Activated naive CD4-positive, alpha-beta T cell treated with anti-CD3 and anti-CD28 coated beads for 36 hours (primary cell): Measurements from ENCODE around the gene IL22RA2. TPM values are rescaled to one million over a fixed set of nuclear protein-coding genes. Genes with fewer than 3 reads are reported as not detected.

Source experiments
- CTCF ChIA-PET: fragments of 350-600 bp; sonication (Branson Sonifier 250); formaldehyde crosslinking; loops from one replicate; lab custom pipeline; 2021; ENCODE audit warnings: antibody characterized with exemption; lab: Charles Lee
- DNase-seq: peaks from one replicate; pipeline ENCODE4 v3.0.0-alpha.2; 2020
- H3K27ac Mint-ChIP-seq: one replicate; pipeline ENCODE4 v1.8.0; 2021; ENCODE audit warnings: mild to moderate bottlenecking, mixed read lengths
- H3K27me3 Mint-ChIP-seq: one replicate; pipeline ENCODE4 v1.8.0; 2021; ENCODE audit warnings: low read depth, mixed read lengths
- H3K36me3 Mint-ChIP-seq: one replicate; pipeline ENCODE4 v1.8.0; 2021; ENCODE audit warnings: low read depth, mixed read lengths
- H3K4me1 Mint-ChIP-seq: one replicate; pipeline ENCODE4 v1.8.0; 2021; ENCODE audit warnings: low read depth, mixed read lengths
- H3K4me3 Mint-ChIP-seq: one replicate; pipeline ENCODE4 v1.8.0; 2021; ENCODE audit warnings: mild to moderate bottlenecking, moderate library complexity, mixed read lengths
- H3K9me3 Mint-ChIP-seq: one replicate; pipeline ENCODE4 v1.8.0; 2021; ENCODE audit warnings: mixed read lengths
- intact Hi-C: fragments of 100-400 bp; cut with micrococcal nuclease; formaldehyde crosslinking; loops from one replicate; pipeline ENCODE4 v1.15.1; 2023
- total RNA-seq, 2 experiments: library from RNA; stranded (reverse); gene quantifications; one replicate each; pipeline ENCODE4 v1.2.3, GENCODE V29; 2021

The IL22RA2 gene
- total RNA-seq, 2 experiments from 2014 or later: not detected

DNA sequence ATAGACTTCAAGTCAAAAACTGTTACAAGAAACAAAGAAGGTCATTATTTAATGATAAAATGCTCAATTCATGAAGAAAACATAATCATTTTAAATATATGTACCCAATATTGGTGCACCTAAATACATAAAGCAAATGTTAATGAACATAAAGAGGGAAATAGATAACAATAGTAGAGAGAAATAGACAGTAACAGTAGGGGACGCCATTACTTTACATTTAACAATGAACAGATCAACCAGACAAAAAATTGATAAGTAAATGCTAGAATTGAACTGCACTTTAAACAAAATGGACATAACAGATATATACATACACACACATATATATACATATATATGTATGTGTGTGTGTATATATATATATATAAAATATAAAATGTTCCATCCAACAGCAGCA, 37.4 kb downstream of the IL22RA2 start:
- H3K36me3 Mint-ChIP-seq: no peaks in the 10 kb centered on the region
- H3K4me1 Mint-ChIP-seq: no peaks in the 10 kb centered on the region
- CTCF ChIA-PET: interaction anchor here (0.7 kb wide), 1 partner anchor 77 kb away, joined by 4 read pairs; no protein-coding TSS in a partner anchor
- intact Hi-C loops: loop anchor here (1.0 kb wide), 2 partner anchors 178 to 279 kb away; no protein-coding TSS in a partner anchor
- no peak overlapping the region for H3K4me3 Mint-ChIP-seq
- no peak overlapping the region for H3K27ac Mint-ChIP-seq
- H3K9me3 Mint-ChIP-seq: peaks cover 12% of the 10 kb centered on the region
- H3K27me3 Mint-ChIP-seq: peaks cover 5% of the 10 kb centered on the region
- DNase-seq: no peak

DNA sequence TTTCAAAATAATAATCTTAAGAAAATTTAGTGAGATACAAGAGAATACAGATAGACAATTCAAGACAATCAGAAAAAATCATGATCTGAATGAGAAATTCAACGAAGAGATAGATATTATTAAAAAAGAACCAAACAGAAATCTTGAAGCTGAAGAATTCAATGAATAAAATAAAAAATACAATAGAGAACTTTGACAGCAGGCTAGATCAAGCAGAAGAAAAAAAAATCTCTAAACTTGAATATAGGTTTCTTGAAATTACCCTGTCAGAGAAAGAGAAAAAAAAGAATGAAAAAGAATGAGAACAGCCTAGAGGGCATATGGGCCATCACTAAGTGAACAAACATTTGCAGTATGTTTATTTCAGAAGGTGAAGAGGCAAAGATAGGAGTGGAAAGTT, 39.0 kb downstream of the IL22RA2 start:
- Mint-ChIP-seq H3K27ac (no peak overlapping the region), H3K9me3 (peaks cover 12% of the 10 kb centered on the region), H3K4me1 (no peaks in the 10 kb centered on the region), H3K36me3 (no peaks in the 10 kb centered on the region), H3K4me3 (no peak overlapping the region), H3K27me3 (peaks cover 5% of the 10 kb centered on the region)
- intact Hi-C loops: no loop called here
- no peak for DNase-seq
- CTCF ChIA-PET: interaction anchor here (0.8 to 1.2 kb wide), 2 partner anchors 207 to 494 kb away, joined by 3 read pairs; no protein-coding TSS in a partner anchor

DNA sequence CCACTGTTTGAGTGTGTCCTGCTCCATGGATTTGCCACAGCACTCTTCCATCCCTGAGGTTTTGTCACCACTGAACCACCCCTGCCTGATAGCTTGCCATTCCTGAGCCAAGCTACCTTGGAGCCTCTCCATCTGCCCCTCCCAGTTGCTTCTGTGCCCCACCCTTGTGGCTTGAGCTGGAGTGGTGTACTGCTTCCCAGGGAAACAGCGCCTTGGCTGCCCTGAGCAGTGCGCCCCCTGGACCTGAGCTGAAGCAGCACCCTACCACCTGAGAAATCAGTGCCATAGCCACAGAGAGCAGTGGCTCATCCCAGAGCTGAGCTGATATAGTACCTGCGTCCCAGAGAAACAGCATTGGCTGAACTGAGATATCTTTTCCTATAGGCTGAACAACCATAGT, 40.3 kb downstream of the IL22RA2 start:
- no peak overlapping the region for H3K4me3 Mint-ChIP-seq
- DNase-seq: no peak
- intact Hi-C loops: no loop called here
- H3K27ac Mint-ChIP-seq: no peak overlapping the region
- H3K4me1 Mint-ChIP-seq: no peaks in the 10 kb centered on the region
- no peaks in the 10 kb centered on the region for H3K36me3 Mint-ChIP-seq
- CTCF ChIA-PET: interaction anchor here (1.2 kb wide), 1 partner anchor 495 kb away, joined by 3 read pairs; no protein-coding TSS in a partner anchor
- H3K27me3 Mint-ChIP-seq: peaks cover 8% of the 10 kb centered on the region
- peaks cover 16% of the 10 kb centered on the region for H3K9me3 Mint-ChIP-seq

DNA sequence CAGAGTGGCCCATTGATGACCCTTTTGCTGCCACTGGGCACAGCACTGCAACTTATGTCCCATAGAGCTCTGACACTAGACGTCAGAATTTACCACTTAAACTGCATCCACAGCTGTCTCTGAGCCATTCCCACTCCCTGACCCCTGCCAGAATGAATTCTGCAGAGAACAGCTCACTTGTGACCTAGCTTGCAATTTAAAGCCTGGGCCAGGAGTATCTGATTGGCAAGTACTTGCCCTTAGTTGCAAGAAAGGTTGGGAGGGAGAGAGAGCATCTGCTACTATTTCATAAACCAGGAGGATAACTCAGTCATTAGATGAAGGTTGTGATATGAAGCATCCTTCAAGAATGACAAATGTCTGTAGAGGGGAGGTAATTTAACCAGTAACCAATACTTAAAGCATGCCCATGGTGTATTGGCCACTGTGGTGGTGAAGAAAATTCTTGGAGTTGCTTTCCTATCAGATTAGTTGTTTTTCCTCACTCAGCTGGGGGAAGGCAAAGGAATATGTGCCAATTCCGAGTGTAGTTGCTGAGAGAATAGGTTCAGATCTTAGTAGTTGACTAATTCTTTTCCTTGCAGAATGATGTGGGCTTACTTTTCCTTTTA, 46.5 kb downstream of the IL22RA2 start:
- Mint-ChIP-seq H3K27me3 (peaks cover 10% of the 10 kb centered on the region), H3K9me3 (peaks cover 4% of the 10 kb centered on the region), H3K4me1 (no peaks in the 10 kb centered on the region), H3K27ac (no peak overlapping the region), H3K36me3 (no peaks in the 10 kb centered on the region), H3K4me3 (no peak overlapping the region)
- intact Hi-C loops: no loop called here
- CTCF ChIA-PET: interaction anchor here (0.6 kb wide), 1 partner anchor 9 kb away, joined by 3 read pairs; no protein-coding TSS in a partner anchor
- no peak for DNase-seq

GRCh38 chr6:137123078-137123477, 50.4 kb downstream of the IL22RA2 start:
- H3K27me3 Mint-ChIP-seq: peaks cover 2% of the 10 kb centered on the region
- H3K4me1 Mint-ChIP-seq: no peaks in the 10 kb centered on the region
- CTCF ChIA-PET: no interaction called here
- no peak for DNase-seq
- peaks cover 10% of the 10 kb centered on the region for H3K9me3 Mint-ChIP-seq
- H3K36me3 Mint-ChIP-seq: no peaks in the 10 kb centered on the region
- intact Hi-C loops: no loop called here
- no peak overlapping the region for H3K27ac Mint-ChIP-seq
- no peak overlapping the region for H3K4me3 Mint-ChIP-seq

- Mint-ChIP-seq H3K4me1 (no peaks in the 10 kb centered on the region), H3K27me3 (peaks cover 2% of the 10 kb centered on the region), H3K27ac (no peak overlapping the region), H3K36me3 (no peaks in the 10 kb centered on the region), H3K9me3 (peaks cover 10% of the 10 kb centered on the region), H3K4me3 (no peak overlapping the region)
- DNase-seq: no peak
- CTCF ChIA-PET: no interaction called here
- intact Hi-C loops: no loop called here
Observed at GRCh38 chr6:137122612-137123011, 50.8 kb downstream of the IL22RA2 start.

DNA sequence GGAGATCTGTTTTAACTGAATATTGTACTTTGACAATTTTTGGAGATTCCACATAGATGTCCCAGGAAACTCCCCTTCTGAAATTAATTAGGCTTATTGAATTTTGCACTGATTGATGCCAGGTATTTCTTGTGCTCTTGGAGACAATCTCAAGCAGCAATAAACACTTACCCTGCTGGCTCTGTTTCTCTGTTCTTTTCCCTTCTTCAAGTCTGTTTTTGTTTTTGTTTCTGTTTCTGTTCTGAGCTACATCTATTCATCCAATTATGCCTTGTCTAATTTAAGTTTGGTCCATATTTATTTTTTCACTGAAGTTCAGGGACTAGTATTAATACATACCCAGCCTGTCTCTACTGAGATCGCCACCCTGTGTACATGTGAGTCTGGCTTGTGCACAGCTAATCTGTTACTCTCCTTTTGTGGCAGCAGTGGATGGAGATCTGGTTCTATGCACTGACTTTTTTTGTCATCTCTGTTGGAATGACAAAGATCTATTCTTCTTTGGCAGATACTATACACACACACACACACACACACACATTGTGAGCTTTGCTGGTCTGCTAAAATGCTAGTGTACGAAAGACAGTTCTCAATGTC, 51.9 kb downstream of the IL22RA2 start:
- Mint-ChIP-seq H3K27ac (no peak overlapping the region), H3K27me3 (no peaks in the 10 kb centered on the region), H3K4me3 (no peak overlapping the region), H3K36me3 (no peaks in the 10 kb centered on the region), H3K9me3 (peaks cover 10% of the 10 kb centered on the region), H3K4me1 (no peaks in the 10 kb centered on the region)
- intact Hi-C loops: no loop called here
- CTCF ChIA-PET: interaction anchor here (1.2 kb wide), 1 partner anchor 193 kb away, joined by 3 read pairs; no protein-coding TSS in a partner anchor
- DNase-seq: no peak

DNA sequence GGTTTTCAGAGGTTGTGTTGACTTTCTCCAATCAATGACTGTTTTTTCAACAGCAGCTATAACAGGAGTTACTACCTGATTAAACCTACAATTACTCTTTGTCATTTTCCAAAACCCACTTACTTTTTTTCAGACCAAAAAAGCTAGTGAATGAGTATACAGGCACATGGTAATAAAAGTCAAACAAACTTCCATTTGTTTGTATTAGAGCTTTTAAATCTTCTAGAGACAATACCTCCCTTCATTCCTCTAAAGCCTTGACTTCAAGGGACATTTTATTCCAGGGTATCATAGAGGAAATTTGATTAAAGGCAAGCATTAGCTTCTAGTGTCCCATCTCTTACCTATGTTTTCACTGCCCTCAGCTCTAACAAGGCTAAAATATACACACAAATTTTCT, 52.7 kb downstream of the IL22RA2 start:
- no peaks in the 10 kb centered on the region for H3K4me1 Mint-ChIP-seq
- no peak overlapping the region for H3K27ac Mint-ChIP-seq
- H3K27me3 Mint-ChIP-seq: peaks cover 2% of the 10 kb centered on the region
- no peak overlapping the region for H3K4me3 Mint-ChIP-seq
- H3K9me3 Mint-ChIP-seq: peaks cover 10% of the 10 kb centered on the region
- DNase-seq: no peak
- H3K36me3 Mint-ChIP-seq: no peaks in the 10 kb centered on the region
- intact Hi-C loops: no loop called here
- CTCF ChIA-PET: interaction anchor here (1.2 kb wide), 1 partner anchor 193 kb away, joined by 3 read pairs; no protein-coding TSS in a partner anchor

DNA sequence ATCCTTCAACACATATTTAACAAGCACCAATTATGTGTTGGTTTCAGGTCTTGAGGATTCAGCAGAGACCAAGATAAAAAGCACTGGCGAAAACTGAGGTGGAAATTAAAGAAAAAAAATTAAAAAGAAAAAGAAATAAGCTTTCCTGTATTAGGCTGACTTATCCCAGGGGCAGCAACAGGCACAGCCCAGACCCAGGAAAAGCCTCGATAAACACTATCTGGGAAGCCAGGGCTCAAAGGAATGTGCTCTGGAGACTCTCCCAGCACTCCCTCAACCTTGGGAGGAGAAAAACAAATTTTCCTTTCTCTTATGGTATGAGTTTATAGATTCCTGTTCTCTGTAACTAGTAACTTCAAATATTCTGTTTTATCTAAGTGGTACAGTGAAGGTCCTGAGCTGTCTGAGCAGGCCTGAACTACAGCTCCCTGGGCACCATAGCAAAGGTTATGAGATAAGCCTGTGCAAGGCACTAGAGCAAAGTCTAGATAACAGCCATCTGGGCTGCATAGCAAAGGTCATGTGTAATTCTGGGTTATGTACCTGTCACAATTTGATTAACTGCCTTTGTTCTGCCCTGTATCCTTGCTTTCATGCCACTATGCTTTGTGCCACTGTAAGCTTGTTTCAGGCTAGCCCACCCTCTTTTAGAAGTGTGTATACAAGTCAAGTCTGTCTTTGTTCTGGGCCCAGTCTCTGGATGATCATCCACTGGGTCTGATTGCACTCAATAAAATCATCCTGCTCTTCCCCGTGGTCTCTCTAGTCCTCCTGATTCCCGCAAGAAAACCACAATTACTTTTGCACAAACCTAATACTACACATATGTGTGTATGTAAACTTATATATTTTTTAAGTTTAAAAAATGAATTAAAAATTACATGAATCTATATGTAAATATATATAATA, 54.0 kb downstream of the IL22RA2 start:
- Mint-ChIP-seq H3K4me3 (no peak overlapping the region), H3K36me3 (no peaks in the 10 kb centered on the region), H3K27ac (no peak overlapping the region), H3K27me3 (peaks cover 2% of the 10 kb centered on the region), H3K9me3 (peaks cover 10% of the 10 kb centered on the region), H3K4me1 (no peaks in the 10 kb centered on the region)
- intact Hi-C loops: no loop called here
- no peak for DNase-seq
- CTCF ChIA-PET: no interaction called here

DNA sequence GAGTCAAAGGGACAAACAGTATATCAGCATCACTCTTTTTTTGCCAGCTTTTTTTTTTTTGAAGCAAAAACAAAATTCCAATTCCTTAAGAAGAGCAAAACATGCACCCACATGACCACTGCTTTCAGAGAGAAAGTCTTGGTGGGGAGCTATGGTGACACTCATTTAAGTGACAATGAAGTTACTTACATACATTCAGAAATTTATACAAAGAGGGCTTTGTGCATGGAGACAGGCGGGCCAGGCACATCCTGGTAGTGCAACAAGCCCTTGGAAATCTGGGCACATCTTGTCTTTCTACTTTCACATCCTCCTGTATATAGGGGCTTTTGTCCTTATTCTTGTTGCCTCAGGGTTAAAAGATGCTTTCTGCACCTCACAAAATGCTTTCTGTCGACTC, 55.9 kb downstream of the IL22RA2 start:
- Mint-ChIP-seq H3K4me3 (no peak overlapping the region), H3K36me3 (no peaks in the 10 kb centered on the region), H3K27me3 (peaks cover 2% of the 10 kb centered on the region), H3K9me3 (peaks cover 10% of the 10 kb centered on the region), H3K27ac (no peak overlapping the region), H3K4me1 (no peaks in the 10 kb centered on the region)
- no peak for DNase-seq
- CTCF ChIA-PET: interaction anchor here (0.7 kb wide), 1 partner anchor 9 kb away, joined by 3 read pairs; no protein-coding TSS in a partner anchor
- intact Hi-C loops: no loop called here

- no peak for DNase-seq
- intact Hi-C loops: no loop called here
- Mint-ChIP-seq H3K27ac (no peak overlapping the region), H3K4me1 (no peaks in the 10 kb centered on the region), H3K36me3 (no peaks in the 10 kb centered on the region), H3K27me3 (peaks cover 2% of the 10 kb centered on the region), H3K9me3 (peaks cover 10% of the 10 kb centered on the region), H3K4me3 (no peak overlapping the region)
- CTCF ChIA-PET: interaction anchor here (1.3 kb wide), 1 partner anchor 40 kb away, joined by 3 read pairs; no protein-coding TSS in a partner anchor
Observed at GRCh38 chr6:137116807-137117206, 56.6 kb downstream of the IL22RA2 start.

GRCh38 chr6:137115658-137116057, 57.8 kb downstream of the IL22RA2 start:
- Mint-ChIP-seq H3K4me3 (no peak overlapping the region), H3K4me1 (no peaks in the 10 kb centered on the region), H3K36me3 (no peaks in the 10 kb centered on the region), H3K27ac (no peak overlapping the region), H3K9me3 (peaks cover 10% of the 10 kb centered on the region), H3K27me3 (peaks cover 2% of the 10 kb centered on the region)
- CTCF ChIA-PET: interaction anchor here (1.3 kb wide), 2 partner anchors 15 to 39 kb away, joined by 3 read pairs; no protein-coding TSS in a partner anchor
- intact Hi-C loops: no loop called here
- DNase-seq: no peak
